ENCODE results near the gene DHRS7B. TPM values are rescaled to one million over a fixed set of nuclear protein-coding genes. Genes with fewer than 3 reads are reported as not detected.

Gene DHRS7B
- total and polyA plus RNA-seq, 2 of the 13 experiments (the other 11 are each of a cell fraction or from before 2014, with no cell fraction given): 20.0 to 35.8 TPM

GRCh38 chr17:21214777-21215541 is 88.2 kb downstream of the DHRS7B start (continued):
- TF ChIP-seq SIX1 (CRISPR knock-in tag; IDR thresholded peaks at IDR 0.05; ENCODE audit: borderline replicate concordance) (no peak), ETV6 (CRISPR knock-in tag; conservative IDR thresholded peaks at IDR 0.05) (no peak), SALL1 (CRISPR knock-in tag; IDR thresholded peaks at IDR 0.05) (0 out of 2 replicates have a peak, but pooled peaks have one; percentile 27), ZNF674 (CRISPR knock-in tag; IDR thresholded peaks at IDR 0.05; ENCODE audit: low read depth) (no peak), ATF3 (CRISPR knock-in tag; IDR thresholded peaks at IDR 0.05) (no peak), NFAT5 (CRISPR knock-in tag; IDR thresholded peaks at IDR 0.05) (no peak), ZNF724P (CRISPR knock-in tag; IDR thresholded peaks at IDR 0.05; ENCODE audit: borderline replicate concordance) (no peak), ZNF607 (CRISPR knock-in tag; IDR thresholded peaks at IDR 0.05; ENCODE audit: borderline replicate concordance) (no peak), ZNF441 (CRISPR knock-in tag; IDR thresholded peaks at IDR 0.05; ENCODE audit: borderline replicate concordance) (0 out of 2 replicates have a peak, but pooled peaks have one; percentile 66), SRY (CRISPR knock-in tag; IDR thresholded peaks at IDR 0.05) (0 out of 2 replicates have a peak, but pooled peaks have one; percentile 1), SCMH1 (CRISPR knock-in tag; IDR thresholded peaks at IDR 0.05; ENCODE audit: borderline replicate concordance) (no peak), NFYB (CRISPR knock-in tag; IDR thresholded peaks at IDR 0.05) (no peak), CEBPG (CRISPR knock-in tag; IDR thresholded peaks at IDR 0.05) (no peak), KMT2B (CRISPR knock-in tag; IDR thresholded peaks at IDR 0.05) (no peak)
- TF ChIP-seq, protein P1, sequence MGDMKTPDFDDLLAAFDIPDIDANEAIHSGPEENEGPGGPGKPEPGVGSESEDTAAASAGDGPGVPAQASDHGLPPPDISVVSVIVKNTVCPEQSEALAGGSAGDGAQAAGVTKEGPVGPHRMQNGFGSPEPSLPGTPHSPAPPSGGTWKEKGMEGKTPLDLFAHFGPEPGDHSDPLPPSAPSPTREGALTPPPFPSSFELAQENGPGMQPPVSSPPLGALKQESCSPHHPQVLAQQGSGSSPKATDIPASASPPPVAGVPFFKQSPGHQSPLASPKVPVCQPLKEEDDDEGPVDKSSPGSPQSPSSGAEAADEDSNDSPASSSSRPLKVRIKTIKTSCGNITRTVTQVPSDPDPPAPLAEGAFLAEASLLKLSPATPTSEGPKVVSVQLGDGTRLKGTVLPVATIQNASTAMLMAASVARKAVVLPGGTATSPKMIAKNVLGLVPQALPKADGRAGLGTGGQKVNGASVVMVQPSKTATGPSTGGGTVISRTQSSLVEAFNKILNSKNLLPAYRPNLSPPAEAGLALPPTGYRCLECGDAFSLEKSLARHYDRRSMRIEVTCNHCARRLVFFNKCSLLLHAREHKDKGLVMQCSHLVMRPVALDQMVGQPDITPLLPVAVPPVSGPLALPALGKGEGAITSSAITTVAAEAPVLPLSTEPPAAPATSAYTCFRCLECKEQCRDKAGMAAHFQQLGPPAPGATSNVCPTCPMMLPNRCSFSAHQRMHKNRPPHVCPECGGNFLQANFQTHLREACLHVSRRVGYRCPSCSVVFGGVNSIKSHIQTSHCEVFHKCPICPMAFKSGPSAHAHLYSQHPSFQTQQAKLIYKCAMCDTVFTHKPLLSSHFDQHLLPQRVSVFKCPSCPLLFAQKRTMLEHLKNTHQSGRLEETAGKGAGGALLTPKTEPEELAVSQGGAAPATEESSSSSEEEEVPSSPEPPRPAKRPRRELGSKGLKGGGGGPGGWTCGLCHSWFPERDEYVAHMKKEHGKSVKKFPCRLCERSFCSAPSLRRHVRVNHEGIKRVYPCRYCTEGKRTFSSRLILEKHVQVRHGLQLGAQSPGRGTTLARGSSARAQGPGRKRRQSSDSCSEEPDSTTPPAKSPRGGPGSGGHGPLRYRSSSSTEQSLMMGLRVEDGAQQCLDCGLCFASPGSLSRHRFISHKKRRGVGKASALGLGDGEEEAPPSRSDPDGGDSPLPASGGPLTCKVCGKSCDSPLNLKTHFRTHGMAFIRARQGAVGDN (CRISPR knock-in tag; IDR thresholded peaks at IDR 0.05): peak; percentile 8; the same call in 1 of the 2 replicates
- TF ChIP-seq, protein P2, sequence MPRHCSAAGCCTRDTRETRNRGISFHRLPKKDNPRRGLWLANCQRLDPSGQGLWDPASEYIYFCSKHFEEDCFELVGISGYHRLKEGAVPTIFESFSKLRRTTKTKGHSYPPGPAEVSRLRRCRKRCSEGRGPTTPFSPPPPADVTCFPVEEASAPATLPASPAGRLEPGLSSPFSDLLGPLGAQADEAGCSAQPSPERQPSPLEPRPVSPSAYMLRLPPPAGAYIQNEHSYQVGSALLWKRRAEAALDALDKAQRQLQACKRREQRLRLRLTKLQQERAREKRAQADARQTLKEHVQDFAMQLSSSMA (CRISPR knock-in tag; IDR thresholded peaks at IDR 0.05): 0 out of 2 replicates have a peak, but pooled peaks have one; percentile 45
- TF ChIP-seq, protein P3, sequence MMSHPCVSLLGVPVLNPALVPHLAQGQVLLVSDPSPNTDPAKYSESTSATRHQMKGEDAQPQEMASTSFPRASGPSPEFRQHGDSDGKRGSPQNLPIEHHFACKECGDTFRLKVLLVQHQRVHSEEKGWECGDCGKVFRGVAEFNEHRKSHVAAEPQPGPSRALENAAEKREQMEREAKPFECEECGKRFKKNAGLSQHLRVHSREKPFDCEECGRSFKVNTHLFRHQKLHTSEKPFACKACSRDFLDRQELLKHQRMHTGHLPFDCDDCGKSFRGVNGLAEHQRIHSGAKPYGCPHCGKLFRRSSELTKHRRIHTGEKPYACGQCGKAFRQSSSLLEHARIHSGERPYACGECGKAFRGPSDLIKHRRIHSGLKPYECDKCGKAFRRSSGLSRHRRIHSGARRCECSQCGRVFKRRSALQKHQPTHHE (CRISPR knock-in tag; IDR thresholded peaks at IDR 0.05; ENCODE audit: borderline replicate concordance): no peak
